Bronchial epithelial cell (primary cell): ENCODE results near the gene NACC2. TPM values are rescaled to one million over a fixed set of nuclear protein-coding genes. Genes with fewer than 3 reads are reported as not detected.
A peak's percentile ranks its signal among the peaks of the same experiment; 100 is the strongest.

Experiments
- DNase-seq: peaks from one replicate; pipeline ENCODE4 v3.0.0-alpha.2; 2010; ENCODE audit warnings: low read depth
- FAIRE-seq: peaks from 2 replicates; lab custom pipeline; 2011; peaks lifted over from hg19 to GRCh38; lab: Jason Lieb, UNC
- H3K27me3 ChIP-seq: 2 replicates; pipeline ENCODE4 v1.5.1; 2011; ENCODE audit warnings: low read length; ENCODE audit not compliant: control insufficient read depth, insufficient read depth
- H3K36me3 ChIP-seq: 2 replicates; pipeline ENCODE4 v1.5.1; 2011; ENCODE audit warnings: low read length; ENCODE audit not compliant: control insufficient read depth, insufficient read depth
- H3K4me3 ChIP-seq: 2 replicates; pipeline ENCODE4 v1.5.1; 2011; ENCODE audit warnings: mild to moderate bottlenecking, low read depth, low read length, control low read depth
- total RNA-seq: library from RNA; depleted of rRNA; stranded (reverse); fragments of >200 nt; gene quantifications from 2 replicates; pipeline ENCODE4 v1.2.1, GENCODE V29; 2014
- TF ChIP-seq, protein P1 (sequence below): IDR thresholded peaks from 2 replicates; pipeline ENCODE4 v1.5.1; 2011; ENCODE audit warnings: mild to moderate bottlenecking, moderate library complexity, low read length, control low read depth, inconsistent platforms; ENCODE audit not compliant: insufficient read depth, severe bottlenecking

NACC2 gene, protein sequence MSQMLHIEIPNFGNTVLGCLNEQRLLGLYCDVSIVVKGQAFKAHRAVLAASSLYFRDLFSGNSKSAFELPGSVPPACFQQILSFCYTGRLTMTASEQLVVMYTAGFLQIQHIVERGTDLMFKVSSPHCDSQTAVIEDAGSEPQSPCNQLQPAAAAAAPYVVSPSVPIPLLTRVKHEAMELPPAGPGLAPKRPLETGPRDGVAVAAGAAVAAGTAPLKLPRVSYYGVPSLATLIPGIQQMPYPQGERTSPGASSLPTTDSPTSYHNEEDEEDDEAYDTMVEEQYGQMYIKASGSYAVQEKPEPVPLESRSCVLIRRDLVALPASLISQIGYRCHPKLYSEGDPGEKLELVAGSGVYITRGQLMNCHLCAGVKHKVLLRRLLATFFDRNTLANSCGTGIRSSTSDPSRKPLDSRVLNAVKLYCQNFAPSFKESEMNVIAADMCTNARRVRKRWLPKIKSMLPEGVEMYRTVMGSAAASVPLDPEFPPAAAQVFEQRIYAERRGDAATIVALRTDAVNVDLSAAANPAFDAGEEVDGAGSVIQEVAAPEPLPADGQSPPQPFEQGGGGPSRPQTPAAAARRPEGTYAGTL
- 7.6 and 14.0 TPM in 2 replicates for total RNA-seq

- DNase-seq (peak; percentile 28), FAIRE-seq (no peak)
- Histone ChIP-seq H3K27me3 (peaks cover 3% of the 10 kb centered on the region), H3K36me3 (peaks cover 3% of the 10 kb centered on the region), H3K4me3 (peak within 1 kb of the TSS; percentile 79)
- TF ChIP-seq, protein P1, sequence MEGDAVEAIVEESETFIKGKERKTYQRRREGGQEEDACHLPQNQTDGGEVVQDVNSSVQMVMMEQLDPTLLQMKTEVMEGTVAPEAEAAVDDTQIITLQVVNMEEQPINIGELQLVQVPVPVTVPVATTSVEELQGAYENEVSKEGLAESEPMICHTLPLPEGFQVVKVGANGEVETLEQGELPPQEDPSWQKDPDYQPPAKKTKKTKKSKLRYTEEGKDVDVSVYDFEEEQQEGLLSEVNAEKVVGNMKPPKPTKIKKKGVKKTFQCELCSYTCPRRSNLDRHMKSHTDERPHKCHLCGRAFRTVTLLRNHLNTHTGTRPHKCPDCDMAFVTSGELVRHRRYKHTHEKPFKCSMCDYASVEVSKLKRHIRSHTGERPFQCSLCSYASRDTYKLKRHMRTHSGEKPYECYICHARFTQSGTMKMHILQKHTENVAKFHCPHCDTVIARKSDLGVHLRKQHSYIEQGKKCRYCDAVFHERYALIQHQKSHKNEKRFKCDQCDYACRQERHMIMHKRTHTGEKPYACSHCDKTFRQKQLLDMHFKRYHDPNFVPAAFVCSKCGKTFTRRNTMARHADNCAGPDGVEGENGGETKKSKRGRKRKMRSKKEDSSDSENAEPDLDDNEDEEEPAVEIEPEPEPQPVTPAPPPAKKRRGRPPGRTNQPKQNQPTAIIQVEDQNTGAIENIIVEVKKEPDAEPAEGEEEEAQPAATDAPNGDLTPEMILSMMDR = no peak
Observed at GRCh38 chr9:136095070-136096058, at the start of gene NACC2. NACC2 (minus strand) TSS chr9:136095289; CDS start chr9:136050521, 44,768 bp downstream.

GRCh38 chr9:136144450-136144849, 49.4 kb upstream of the NACC2 start:
- FAIRE-seq = no peak
- no peak for DNase-seq
- TF ChIP-seq, protein P1 = no peak
- Histone ChIP-seq H3K36me3 (no peaks in the 10 kb centered on the region), H3K4me3 (no peak overlapping the region), H3K27me3 (peaks cover 11% of the 10 kb centered on the region)

DNA sequence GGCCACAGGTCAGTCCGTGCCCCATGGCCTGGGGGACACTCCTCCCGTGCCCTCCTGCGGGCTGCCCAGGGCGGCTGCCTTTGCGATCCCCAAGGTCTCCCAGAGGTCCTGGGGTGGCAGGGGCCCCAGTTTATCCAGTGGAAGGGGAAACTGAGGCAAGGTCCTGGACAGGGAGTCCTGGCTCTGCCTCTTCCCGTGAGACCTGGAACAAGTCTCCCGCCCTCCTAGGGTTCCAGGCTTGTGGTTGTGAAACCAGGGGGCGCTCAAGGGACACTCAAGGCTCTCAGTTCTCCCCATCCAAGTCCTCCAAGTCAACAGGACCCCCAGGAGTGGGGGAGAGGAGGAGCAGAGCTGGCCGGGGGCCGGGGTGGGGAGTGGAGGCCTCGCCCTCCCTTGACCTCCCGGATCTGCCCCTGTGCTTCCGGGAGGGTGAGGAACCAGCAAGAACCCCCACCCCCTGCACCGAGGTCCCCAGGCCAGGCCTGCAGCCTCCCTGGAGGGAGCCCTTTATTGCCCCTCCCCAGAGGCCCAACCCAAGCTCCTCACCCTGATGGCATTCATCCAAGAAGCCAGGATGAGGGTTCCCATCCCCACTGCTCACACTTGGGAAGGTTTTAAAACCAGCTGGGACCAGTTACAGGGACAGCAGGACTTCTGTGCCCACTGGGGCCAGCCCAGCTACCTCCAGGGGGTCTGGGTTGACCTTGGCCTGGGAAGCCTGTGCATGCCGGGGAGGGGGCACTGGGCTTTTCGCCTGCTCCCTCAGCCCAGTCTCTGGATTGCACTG, 48.3 kb upstream of the NACC2 start:
- DNase-seq (no peak), FAIRE-seq (no peak)
- TF ChIP-seq, protein P1 = peak; percentile 42
- Histone ChIP-seq H3K36me3 (no peaks in the 10 kb centered on the region), H3K27me3 (peaks cover 11% of the 10 kb centered on the region), H3K4me3 (no peak overlapping the region)

GRCh38 chr9:136142859-136143214, 47.7 kb upstream of the NACC2 start:
- no peaks in the 10 kb centered on the region for H3K36me3 ChIP-seq
- peaks cover 8% of the 10 kb centered on the region for H3K27me3 ChIP-seq
- FAIRE-seq (no peak), DNase-seq (no peak)
- TF ChIP-seq, protein P1 = no peak
- H3K4me3 ChIP-seq = no peak overlapping the region

DNA sequence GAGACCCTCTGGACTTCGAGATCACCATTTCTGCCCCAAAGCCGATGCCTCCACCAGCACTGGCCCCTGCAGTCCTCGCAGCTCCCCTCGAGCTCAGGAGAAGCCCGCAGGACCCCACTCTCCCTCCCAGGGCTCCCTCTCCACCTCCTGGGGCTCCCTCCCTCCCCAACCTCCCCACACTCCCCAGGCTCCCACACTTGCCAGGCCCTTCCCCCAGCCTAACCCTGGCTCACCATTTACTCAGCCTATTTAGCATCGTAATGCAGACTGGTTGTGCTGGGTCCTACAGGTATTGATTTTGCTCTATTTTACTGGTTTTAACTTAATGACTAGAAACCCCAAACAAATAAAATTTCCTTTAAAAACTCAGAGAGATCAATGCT, 47.3 kb upstream of the NACC2 start:
- FAIRE-seq = no peak

More for the DNA sequence above, 47.3 kb upstream of the NACC2 start:
- DNase-seq = no peak
- Histone ChIP-seq H3K36me3 (no peaks in the 10 kb centered on the region), H3K27me3 (peaks cover 6% of the 10 kb centered on the region), H3K4me3 (no peak overlapping the region)
- TF ChIP-seq, protein P1 = no peak
